Measurements from ENCODE around the gene TOMM40L.

Gene TOMM40L

GRCh38 chr1:161259345-161259702, 33.5 kb downstream of the TOMM40L start:
- ATAC-seq (replicated peaks) (no peak), DNase-seq (no peak)
- Mint-ChIP-seq H3K4me1 (ENCODE audit: low read depth in 2 of 2) (peaks cover 5 to 7% of the 10 kb centered on the region in 2 donors), H3K4me3 (peak overlapping the region; percentile 68 to 76), H3K9me3 (peaks cover 5 to 7% of the 10 kb centered on the region in 2 donors), H3K27me3 (peaks cover 73 to 77% of the 10 kb centered on the region in 2 donors), H3K36me3 (ENCODE audit: insufficient read depth) (peaks cover 4% of the 10 kb centered on the region), H3K27ac (no peak overlapping the region)

DNA sequence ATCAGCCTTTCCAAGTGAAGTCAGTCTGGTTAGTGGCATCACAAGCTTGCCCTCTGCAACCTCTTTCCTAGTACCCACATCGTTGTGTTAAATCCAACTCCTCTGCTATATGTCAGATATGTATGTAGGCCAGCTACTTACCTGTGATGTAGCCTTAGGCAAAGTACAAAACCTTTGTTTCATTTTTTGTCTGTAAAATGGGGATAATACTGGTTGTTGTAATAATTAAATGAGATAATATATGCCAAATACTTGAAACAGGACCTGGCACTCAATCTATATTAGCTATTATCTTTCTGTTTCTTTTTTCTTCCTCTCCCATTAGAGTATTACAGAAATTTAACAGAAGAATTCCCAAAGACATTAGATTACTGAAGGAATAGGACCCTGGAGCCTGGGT, 33.9 kb downstream of the TOMM40L start:
- Mint-ChIP-seq H3K4me1 (ENCODE audit: low read depth in 2 of 2) (peaks cover 5 to 7% of the 10 kb centered on the region in 2 donors), H3K36me3 (ENCODE audit: insufficient read depth) (peaks cover 4% of the 10 kb centered on the region), H3K4me3 (peak overlapping the region in 1 of 2 donors; percentile 68), H3K27ac (no peak overlapping the region), H3K27me3 (peaks cover 77 to 81% of the 10 kb centered on the region in 2 donors), H3K9me3 (peaks cover 5 to 7% of the 10 kb centered on the region in 2 donors)
- DNase-seq: no peak
- no peak for ATAC-seq (replicated peaks)

DNA sequence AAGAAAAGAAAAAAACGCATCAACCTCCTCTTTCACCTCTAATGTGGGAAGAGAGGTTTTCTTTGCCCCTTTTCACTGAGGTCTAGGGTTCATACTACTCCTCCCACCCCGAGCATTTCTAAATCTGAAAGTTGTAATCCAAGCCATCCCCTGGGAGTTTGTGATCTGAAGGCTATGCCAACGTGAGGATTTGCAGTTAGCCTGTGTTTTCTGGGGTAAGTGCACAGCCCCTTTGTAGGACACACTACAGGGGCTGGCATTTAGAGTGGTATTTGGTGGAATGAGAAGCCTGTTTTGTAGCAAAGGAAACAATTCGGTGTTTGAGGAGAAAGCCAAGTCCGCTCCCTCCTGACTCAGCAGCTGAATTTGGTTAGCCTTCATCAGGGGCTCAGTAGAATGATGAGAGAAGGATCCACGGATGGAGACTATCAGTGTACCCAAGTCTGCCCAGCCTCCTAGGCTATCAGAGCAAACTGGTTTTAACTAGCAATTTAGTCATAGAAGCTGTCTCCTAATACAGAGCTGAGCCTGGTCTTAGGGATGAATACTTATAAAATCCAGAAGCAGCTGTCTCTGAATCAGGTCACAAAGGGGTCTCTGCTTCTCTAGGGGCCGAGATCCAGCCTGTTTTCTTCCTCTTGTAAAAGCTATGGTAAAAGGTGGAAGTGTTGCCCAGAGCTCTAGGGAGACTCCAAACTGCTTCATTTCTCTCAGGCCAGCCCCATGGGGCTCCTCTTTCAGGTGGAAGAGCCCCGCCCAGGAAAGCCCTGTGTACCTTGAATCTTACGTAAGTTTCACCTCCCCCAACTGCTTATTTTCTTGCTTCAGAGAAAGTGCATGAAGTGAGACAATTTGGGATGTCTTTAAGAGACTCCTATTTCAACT, 34.8 kb downstream of the TOMM40L start:
- H3K36me3 Mint-ChIP-seq (ENCODE audit: insufficient read depth): peaks cover 4% of the 10 kb centered on the region
- DNase-seq (no peak), ATAC-seq (replicated peaks) (no peak)
- H3K27me3 Mint-ChIP-seq: peaks cover 77 to 79% of the 10 kb centered on the region in 2 donors
- peaks cover 5 to 7% of the 10 kb centered on the region in 2 donors for H3K4me1 Mint-ChIP-seq (ENCODE audit: low read depth in 2 of 2)
- H3K27ac Mint-ChIP-seq: no peak overlapping the region
- no peak overlapping the region for H3K4me3 Mint-ChIP-seq
- H3K9me3 Mint-ChIP-seq: peaks cover 5 to 7% of the 10 kb centered on the region in 2 donors

DNA sequence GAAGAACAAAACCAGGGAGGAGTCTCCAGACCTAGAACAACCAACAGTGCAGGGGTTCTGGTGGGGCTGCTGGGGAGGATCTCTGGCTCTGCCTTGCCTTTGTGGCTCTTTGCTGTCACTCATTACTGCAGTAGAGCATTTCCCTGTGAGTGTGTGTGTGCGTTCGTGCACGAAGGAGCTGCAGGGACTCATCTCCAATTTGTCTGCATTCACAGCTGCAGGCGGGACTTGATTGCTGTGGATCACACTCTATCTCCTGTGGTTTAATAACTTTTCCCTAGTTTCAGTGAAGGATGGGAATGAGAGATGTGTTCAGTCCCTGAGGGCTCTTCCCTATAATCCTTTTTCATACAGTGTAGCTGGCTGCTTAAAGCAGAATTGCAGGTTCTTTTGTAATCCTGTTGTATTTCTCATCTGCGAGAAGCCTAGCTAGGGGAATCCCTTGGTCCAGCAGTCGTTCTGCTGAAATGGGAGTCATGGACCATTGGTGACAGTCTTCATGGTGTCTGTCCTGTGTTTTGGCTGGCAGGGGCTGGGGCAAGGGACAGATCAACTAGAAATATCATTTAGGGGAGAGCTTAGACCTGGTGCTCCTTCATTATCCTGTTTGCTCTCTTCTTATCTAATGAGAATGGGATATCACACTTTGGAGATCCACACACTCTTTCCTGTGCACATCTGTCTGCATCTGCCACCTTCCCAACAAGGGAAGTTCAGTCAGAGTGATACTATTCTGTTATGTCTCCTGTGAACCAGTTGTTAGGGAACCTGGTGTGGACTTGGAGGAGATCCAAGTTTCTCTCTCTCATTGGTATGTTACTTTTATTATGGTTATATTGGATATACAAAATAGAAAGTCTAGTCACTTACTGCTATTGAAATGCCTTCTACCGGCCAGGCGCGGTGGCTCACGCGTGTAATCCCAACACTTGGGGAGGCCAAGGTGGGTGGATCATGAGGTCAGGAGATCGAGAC, 35.7 kb downstream of the TOMM40L start:
- no peak overlapping the region for H3K27ac Mint-ChIP-seq
- H3K4me1 Mint-ChIP-seq (ENCODE audit: low read depth in 2 of 2): peaks cover 5 to 7% of the 10 kb centered on the region in 2 donors
- DNase-seq: no peak
- H3K9me3 Mint-ChIP-seq: peaks cover 5 to 6% of the 10 kb centered on the region in 2 donors
- peaks cover 76 to 81% of the 10 kb centered on the region in 2 donors for H3K27me3 Mint-ChIP-seq
- H3K36me3 Mint-ChIP-seq (ENCODE audit: insufficient read depth): peaks cover 4% of the 10 kb centered on the region
- ATAC-seq (replicated peaks): no peak
- no peak overlapping the region for H3K4me3 Mint-ChIP-seq

DNA sequence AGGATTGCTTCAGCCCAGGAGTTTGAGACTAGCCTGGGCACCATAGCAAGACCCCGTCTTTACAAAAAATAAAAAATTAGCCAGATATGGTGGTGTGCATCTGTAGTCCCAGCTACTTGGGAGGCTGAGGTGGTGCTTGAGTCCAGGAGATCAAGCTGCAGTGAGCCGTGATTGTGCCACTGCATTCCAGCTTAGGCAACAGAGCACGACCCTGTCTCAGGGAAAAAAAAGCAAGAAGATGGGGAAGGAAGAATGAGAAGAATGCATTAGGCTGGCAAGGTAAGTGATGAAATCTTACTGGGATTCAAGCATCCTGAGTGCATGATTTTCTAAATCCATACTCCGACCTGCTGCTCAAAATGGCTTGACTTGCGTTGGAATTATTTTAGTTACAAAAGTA, 39.4 kb downstream of the TOMM40L start:
- Mint-ChIP-seq H3K4me1 (ENCODE audit: low read depth in 2 of 2) (no peaks in the 10 kb centered on the region), H3K27ac (no peak overlapping the region), H3K9me3 (no peaks in the 10 kb centered on the region), H3K27me3 (peaks cover 46 to 56% of the 10 kb centered on the region in 2 donors), H3K36me3 (ENCODE audit: insufficient read depth) (no peaks in the 10 kb centered on the region), H3K4me3 (no peak overlapping the region)
- DNase-seq: no peak
- ATAC-seq (replicated peaks): no peak

- no peaks in the 10 kb centered on the region for H3K36me3 Mint-ChIP-seq (ENCODE audit: insufficient read depth)
- H3K27ac Mint-ChIP-seq: no peak overlapping the region
- H3K4me1 Mint-ChIP-seq (ENCODE audit: low read depth in 2 of 2): no peaks in the 10 kb centered on the region
- H3K27me3 Mint-ChIP-seq: peaks cover 37 to 47% of the 10 kb centered on the region in 2 donors
- ATAC-seq (replicated peaks): no peak
- H3K4me3 Mint-ChIP-seq: no peak overlapping the region
- no peaks in the 10 kb centered on the region for H3K9me3 Mint-ChIP-seq
- no peak for DNase-seq
Observed at GRCh38 chr1:161266202-161266601, 40.3 kb downstream of the TOMM40L start.

- H3K36me3 Mint-ChIP-seq (ENCODE audit: insufficient read depth): no peaks in the 10 kb centered on the region
- H3K4me3 Mint-ChIP-seq: no peak overlapping the region
- H3K9me3 Mint-ChIP-seq: no peaks in the 10 kb centered on the region
- peaks cover 36 to 46% of the 10 kb centered on the region in 2 donors for H3K27me3 Mint-ChIP-seq
- H3K27ac Mint-ChIP-seq: no peak overlapping the region
- no peak for DNase-seq
- ATAC-seq (replicated peaks): no peak
- H3K4me1 Mint-ChIP-seq (ENCODE audit: low read depth in 2 of 2): no peaks in the 10 kb centered on the region
Observed at GRCh38 chr1:161266836-161267235, 41.0 kb downstream of the TOMM40L start.

GRCh38 chr1:161267321-161267720, 41.5 kb downstream of the TOMM40L start:
- H3K9me3 Mint-ChIP-seq: no peaks in the 10 kb centered on the region
- no peak for ATAC-seq (replicated peaks)
- H3K4me1 Mint-ChIP-seq (ENCODE audit: low read depth in 2 of 2): no peaks in the 10 kb centered on the region
- no peaks in the 10 kb centered on the region for H3K36me3 Mint-ChIP-seq (ENCODE audit: insufficient read depth)
- H3K27ac Mint-ChIP-seq: no peak overlapping the region
- no peak for DNase-seq
- no peak overlapping the region for H3K4me3 Mint-ChIP-seq
- H3K27me3 Mint-ChIP-seq: peaks cover 33 to 46% of the 10 kb centered on the region in 2 donors

- Mint-ChIP-seq H3K4me3 (no peak overlapping the region), H3K27ac (no peak overlapping the region), H3K36me3 (ENCODE audit: insufficient read depth) (no peaks in the 10 kb centered on the region), H3K4me1 (ENCODE audit: low read depth in 2 of 2) (no peaks in the 10 kb centered on the region), H3K9me3 (no peaks in the 10 kb centered on the region), H3K27me3 (peaks cover 33 to 36% of the 10 kb centered on the region in 2 donors)
- ATAC-seq (replicated peaks) (no peak), DNase-seq (no peak)
Observed at GRCh38 chr1:161273402-161273801, 47.5 kb downstream of the TOMM40L start.

DNA sequence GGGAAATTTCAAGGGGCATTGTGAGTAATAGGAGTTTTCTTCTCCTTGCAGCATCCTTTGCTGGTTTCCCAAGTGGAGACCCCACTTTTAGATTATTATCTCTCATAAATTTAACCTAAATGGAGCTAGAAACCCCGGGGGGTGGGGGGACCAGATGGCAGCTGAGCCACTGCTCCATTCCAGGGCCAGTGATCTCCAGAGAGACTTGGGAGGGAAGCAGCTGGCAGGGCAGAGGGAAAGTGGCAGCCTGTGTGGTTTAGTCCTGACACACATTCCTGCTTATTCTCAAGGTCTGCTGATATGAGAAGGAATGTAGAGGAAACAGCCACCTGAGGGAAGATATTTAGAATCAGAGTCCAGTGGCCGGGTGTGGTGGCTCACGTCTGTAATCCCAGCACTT, 49.0 kb downstream of the TOMM40L start:
- H3K27me3 Mint-ChIP-seq: peaks cover 33 to 36% of the 10 kb centered on the region in 2 donors
- H3K4me3 Mint-ChIP-seq: no peak overlapping the region
- DNase-seq (no peak), ATAC-seq (replicated peaks) (no peak)
- H3K4me1 Mint-ChIP-seq (ENCODE audit: low read depth in 2 of 2): no peaks in the 10 kb centered on the region
- no peaks in the 10 kb centered on the region for H3K36me3 Mint-ChIP-seq (ENCODE audit: insufficient read depth)
- H3K9me3 Mint-ChIP-seq: no peaks in the 10 kb centered on the region
- no peak overlapping the region for H3K27ac Mint-ChIP-seq
